Body of pancreas (tissue), 4 donors: ENCODE results near the gene XCR1.

Experiments used
- POLR2A ChIP-seq, 3 donors: fragments of 450-650 bp; IDR thresholded peaks; one replicate each; pipeline ENCODE4 v1.6.1; 2016; ENCODE audit warnings: antibody characterized with exemption in 3 of 3, mild to moderate bottlenecking in 2 of 3
- TF ChIP-seq, protein P1 (sequence below), 7 experiments: fragments of 450-650 bp in 4 of 7; fragments of 200-600 bp in 3 of 7; sonication (generic) in 3 of 7; IDR thresholded peaks; one replicate each; pipeline ENCODE4 v1.5.1; 2016 to 2019; ENCODE audit warnings: antibody characterized with exemption in 7 of 7

- no peak for TF ChIP-seq POLR2A (IDR thresholded peaks at IDR 0.05)
- TF ChIP-seq, protein P1, sequence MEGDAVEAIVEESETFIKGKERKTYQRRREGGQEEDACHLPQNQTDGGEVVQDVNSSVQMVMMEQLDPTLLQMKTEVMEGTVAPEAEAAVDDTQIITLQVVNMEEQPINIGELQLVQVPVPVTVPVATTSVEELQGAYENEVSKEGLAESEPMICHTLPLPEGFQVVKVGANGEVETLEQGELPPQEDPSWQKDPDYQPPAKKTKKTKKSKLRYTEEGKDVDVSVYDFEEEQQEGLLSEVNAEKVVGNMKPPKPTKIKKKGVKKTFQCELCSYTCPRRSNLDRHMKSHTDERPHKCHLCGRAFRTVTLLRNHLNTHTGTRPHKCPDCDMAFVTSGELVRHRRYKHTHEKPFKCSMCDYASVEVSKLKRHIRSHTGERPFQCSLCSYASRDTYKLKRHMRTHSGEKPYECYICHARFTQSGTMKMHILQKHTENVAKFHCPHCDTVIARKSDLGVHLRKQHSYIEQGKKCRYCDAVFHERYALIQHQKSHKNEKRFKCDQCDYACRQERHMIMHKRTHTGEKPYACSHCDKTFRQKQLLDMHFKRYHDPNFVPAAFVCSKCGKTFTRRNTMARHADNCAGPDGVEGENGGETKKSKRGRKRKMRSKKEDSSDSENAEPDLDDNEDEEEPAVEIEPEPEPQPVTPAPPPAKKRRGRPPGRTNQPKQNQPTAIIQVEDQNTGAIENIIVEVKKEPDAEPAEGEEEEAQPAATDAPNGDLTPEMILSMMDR (IDR thresholded peaks at IDR 0.05), result no peak
These were observed 43.5 kb downstream of the XCR1 start for GRCh38 chr3:45983770-45984169.
